ENCODE results near the gene HOXC9. TPM values are rescaled to one million over a fixed set of nuclear protein-coding genes. Genes with fewer than 3 reads are reported as not detected.

Gene HOXC9
- polyA plus RNA-seq, 2 of the 4 experiments (the other 2 are of a cell fraction) = 5.2 to 6.6 TPM

DNA sequence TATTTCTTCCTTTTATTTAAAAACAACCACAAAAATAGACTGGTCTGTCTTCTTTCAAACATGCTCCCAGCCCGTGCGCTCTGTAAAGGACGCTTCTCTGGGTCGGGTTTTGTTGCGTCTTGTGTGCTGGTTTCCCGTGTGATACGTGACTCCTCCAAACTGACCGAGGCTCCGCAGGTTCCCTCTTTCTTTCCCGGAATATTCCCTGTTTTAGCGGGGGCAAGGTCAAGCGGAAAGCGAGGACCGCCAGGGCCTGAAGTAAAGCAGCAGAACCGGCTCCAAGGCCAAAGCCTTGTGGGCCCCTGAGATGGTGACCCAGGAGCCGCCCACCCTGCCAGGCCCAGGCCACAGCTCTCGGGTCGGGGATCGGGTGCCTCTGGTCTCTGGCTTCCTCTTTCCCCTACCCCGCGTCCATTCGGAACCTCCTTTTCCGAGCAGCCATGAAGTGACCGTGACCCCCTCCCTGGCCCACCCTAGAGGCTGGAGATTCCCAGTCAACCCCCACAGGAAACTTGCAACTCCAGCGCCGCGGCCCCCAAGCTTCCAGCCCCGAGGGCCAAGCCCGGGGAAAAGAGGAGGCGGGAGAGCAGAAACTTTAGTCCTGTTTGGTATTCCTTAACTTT is 15.9 kb upstream of the HOXC9 start:
- FAIRE-seq = no peak
- Histone ChIP-seq H3K9me3 (no peaks in the 10 kb centered on the region), H3K4me3 (peak overlapping the region; percentile 60), H3K27ac (peak overlapping the region; percentile 88 to 89), H3K4me1 (peaks cover 20% of the 10 kb centered on the region), H3K4me2 (peak overlapping the region; percentile 98)
- no peak for DNase-seq (ENCODE audit: low read depth in 1 of 2, low spot score in 1 of 2)
- TF ChIP-seq MAZ (IDR thresholded peaks at IDR 0.05; ENCODE audit: borderline replicate concordance, low read depth, low read length) (no peak), NR3C1 (IDR thresholded peaks at IDR 0.05) (no peak), NFE2L2 (conservative IDR thresholded peaks at IDR 0.05; ENCODE audit: low read length) (no peak), HEYL (CRISPR knock-in tag; IDR thresholded peaks at IDR 0.05) (no peak)
- no peak for ATAC-seq
- ChIA-PET CTCF (interaction anchor here (0.6 to 5.8 kb wide), 31 partner anchors 9 to 358 kb away, joined by 3 to 171 read pairs (median 10); partner anchors contain the start of genes HOTAIR, HOXC11, HOXC12 and HOXC13), POLR2A (interaction anchor here (1.2 kb wide), 3 partner anchors 11 to 223 kb away, joined by 3 to 4 read pairs (median 3); partner anchors contain the start of gene HOXC11)
- WGBS (ENCODE audit: missing lambda C conversion rate) = 87% methylated on average over 30 of the region's 30 CpGs

- POLR2A ChIA-PET = interaction anchor here (0.6 to 1.2 kb wide), 8 partner anchors 10 to 269 kb away, joined by 3 to 5 read pairs (median 4); partner anchors contain the start of genes HOXC11, HOXC13 and HOXC9
- TF ChIP-seq NPAS2 (CRISPR knock-in tag; IDR thresholded peaks at IDR 0.05; ENCODE audit: borderline replicate concordance) = no peak
- peak; percentile 90 to 94 for TF ChIP-seq RAD21 (conservative IDR thresholded peaks at IDR 0.05 in 1 of 2, IDR thresholded peaks at IDR 0.05 in 1 of 2)
- no peak for TF ChIP-seq POLR2AphosphoS2 (conservative IDR thresholded peaks at IDR 0.05; ENCODE audit: low read length)
- TF ChIP-seq JUNB (IDR thresholded peaks at IDR 0.05) = 0 out of 2 replicates have a peak, but pooled peaks have one; percentile 17
- peak in 1 of 2 experiments; percentile 57; a peak in 1 of 5 replicates for TF ChIP-seq JUN (IDR thresholded peaks at IDR 0.05)
- TF ChIP-seq TFCP2L1 (CRISPR knock-in tag; IDR thresholded peaks at IDR 0.05) = no peak
- TF ChIP-seq, protein P1, sequence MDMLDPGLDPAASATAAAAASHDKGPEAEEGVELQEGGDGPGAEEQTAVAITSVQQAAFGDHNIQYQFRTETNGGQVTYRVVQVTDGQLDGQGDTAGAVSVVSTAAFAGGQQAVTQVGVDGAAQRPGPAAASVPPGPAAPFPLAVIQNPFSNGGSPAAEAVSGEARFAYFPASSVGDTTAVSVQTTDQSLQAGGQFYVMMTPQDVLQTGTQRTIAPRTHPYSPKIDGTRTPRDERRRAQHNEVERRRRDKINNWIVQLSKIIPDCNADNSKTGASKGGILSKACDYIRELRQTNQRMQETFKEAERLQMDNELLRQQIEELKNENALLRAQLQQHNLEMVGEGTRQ (IDR thresholded peaks at IDR 0.05) = peak; percentile 86
- 0 out of 2 replicates have a peak, but pooled peaks have one; percentile 55 for TF ChIP-seq MAZ (IDR thresholded peaks at IDR 0.05; ENCODE audit: borderline replicate concordance, low read depth, low read length)
- 0 out of 2 replicates have a peak, but pooled peaks have one; percentile 14 for TF ChIP-seq GATA3 (IDR thresholded peaks at IDR 0.05; ENCODE audit: borderline replicate concordance)
- TF ChIP-seq ZFP36 (IDR thresholded peaks at IDR 0.05; ENCODE audit: borderline replicate concordance, partially characterized antibody) = no peak
- TF ChIP-seq RCOR1 (IDR thresholded peaks at IDR 0.05; ENCODE audit: low read depth, low read length) = no peak
- TF ChIP-seq, protein P2, sequence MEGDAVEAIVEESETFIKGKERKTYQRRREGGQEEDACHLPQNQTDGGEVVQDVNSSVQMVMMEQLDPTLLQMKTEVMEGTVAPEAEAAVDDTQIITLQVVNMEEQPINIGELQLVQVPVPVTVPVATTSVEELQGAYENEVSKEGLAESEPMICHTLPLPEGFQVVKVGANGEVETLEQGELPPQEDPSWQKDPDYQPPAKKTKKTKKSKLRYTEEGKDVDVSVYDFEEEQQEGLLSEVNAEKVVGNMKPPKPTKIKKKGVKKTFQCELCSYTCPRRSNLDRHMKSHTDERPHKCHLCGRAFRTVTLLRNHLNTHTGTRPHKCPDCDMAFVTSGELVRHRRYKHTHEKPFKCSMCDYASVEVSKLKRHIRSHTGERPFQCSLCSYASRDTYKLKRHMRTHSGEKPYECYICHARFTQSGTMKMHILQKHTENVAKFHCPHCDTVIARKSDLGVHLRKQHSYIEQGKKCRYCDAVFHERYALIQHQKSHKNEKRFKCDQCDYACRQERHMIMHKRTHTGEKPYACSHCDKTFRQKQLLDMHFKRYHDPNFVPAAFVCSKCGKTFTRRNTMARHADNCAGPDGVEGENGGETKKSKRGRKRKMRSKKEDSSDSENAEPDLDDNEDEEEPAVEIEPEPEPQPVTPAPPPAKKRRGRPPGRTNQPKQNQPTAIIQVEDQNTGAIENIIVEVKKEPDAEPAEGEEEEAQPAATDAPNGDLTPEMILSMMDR (IDR thresholded peaks at IDR 0.05) = peak; percentile 84
- TF ChIP-seq CHD4 (IDR thresholded peaks at IDR 0.05; ENCODE audit: borderline replicate concordance) = no peak
- peak; percentile 62 for TF ChIP-seq FOSL2 (IDR thresholded peaks at IDR 0.05)
- peak; percentile 92 for TF ChIP-seq FOSL2 (CRISPR knock-in tag; IDR thresholded peaks at IDR 0.05)
- no peak for TF ChIP-seq RARB (CRISPR knock-in tag; IDR thresholded peaks at IDR 0.05)
- TF ChIP-seq HMGXB4 (CRISPR knock-in tag; IDR thresholded peaks at IDR 0.05; ENCODE audit: borderline replicate concordance) = no peak
- TF ChIP-seq SMC3 (IDR thresholded peaks at IDR 0.05) = peak; percentile 83
- peak; percentile 87 for TF ChIP-seq MAX (IDR thresholded peaks at IDR 0.05)
- TF ChIP-seq, protein P3, sequence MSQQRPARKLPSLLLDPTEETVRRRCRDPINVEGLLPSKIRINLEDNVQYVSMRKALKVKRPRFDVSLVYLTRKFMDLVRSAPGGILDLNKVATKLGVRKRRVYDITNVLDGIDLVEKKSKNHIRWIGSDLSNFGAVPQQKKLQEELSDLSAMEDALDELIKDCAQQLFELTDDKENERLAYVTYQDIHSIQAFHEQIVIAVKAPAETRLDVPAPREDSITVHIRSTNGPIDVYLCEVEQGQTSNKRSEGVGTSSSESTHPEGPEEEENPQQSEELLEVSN (IDR thresholded peaks at IDR 0.05; ENCODE audit: borderline replicate concordance, low read depth) = peak; percentile 82; the same call in 1 of the 2 replicates
- no peak for TF ChIP-seq NFE2L2 (conservative IDR thresholded peaks at IDR 0.05; ENCODE audit: low read length)
- H3K4me2 ChIP-seq = peak within 1 kb of the TSS; percentile 98
- H3K27ac ChIP-seq = peak within 1 kb of the TSS; percentile 88 to 89
- FAIRE-seq (peak; percentile 51), DNase-seq (ENCODE audit: low read depth in 1 of 2, low spot score in 1 of 2) (peak; percentile 93 to 97), ATAC-seq (peak; percentile 74 to 83)
- 20% methylated on average over 40 of the region's 55 CpGs for WGBS (ENCODE audit: missing lambda C conversion rate)
- peak within 1 kb of the TSS; percentile 60 for H3K4me3 ChIP-seq
- CTCF ChIA-PET = interaction anchor here (0.6 to 5.8 kb wide), 55 partner anchors 8 to 378 kb away, joined by 3 to 171 read pairs (median 6); partner anchors contain the start of genes CALCOCO1, HOTAIR, HOXC11 and HOXC12
- peaks cover 24% of the 10 kb centered on the region for H3K4me1 ChIP-seq
- no peaks in the 10 kb centered on the region for H3K9me3 ChIP-seq
These were observed 14.9 kb upstream of the HOXC9 start, which contains the start of gene HOXC10 for GRCh38 chr12:53984901-53985691. TSS of gene HOXC10 (plus strand) at chr12:53985146. CDS start at chr12:53985260, 114 bp downstream.
